GM12801 (cell line): ENCODE measurements around the gene NR2C1.

Experiments
- CTCF ChIP-seq: IDR thresholded peaks from one replicate; pipeline ENCODE4 v1.5.1; 2011; ENCODE audit warnings: control low read depth; ENCODE audit not compliant: insufficient read length; ENCODE audit errors: extremely low read depth

The NR2C1 gene

GRCh38 chr12:95072900-95073697 lies at the start of gene NR2C1:
Gene NR2C1, minus strand, starts transcription at chr12:95073618. Its CDS starts 6,234 bp downstream, at chr12:95067384.
- no peak for TF ChIP-seq CTCF

- TF ChIP-seq CTCF = no peak
Observed at GRCh38 chr12:95118788-95119179, 45.4 kb upstream of the NR2C1 start.

- no peak for TF ChIP-seq CTCF
Observed at GRCh38 chr12:95118138-95118787, 44.8 kb upstream of the NR2C1 start.

GRCh38 chr12:95117178-95117599 lies 43.8 kb upstream of the NR2C1 start:
- no peak for TF ChIP-seq CTCF

GRCh38 chr12:95116773-95117172 lies 43.4 kb upstream of the NR2C1 start:
- no peak for TF ChIP-seq CTCF

GRCh38 chr12:95116341-95116740 lies 42.9 kb upstream of the NR2C1 start:
- TF ChIP-seq CTCF = no peak

GRCh38 chr12:95115641-95116040 lies 42.2 kb upstream of the NR2C1 start:
- TF ChIP-seq CTCF = no peak
